Retinal pigment epithelial cell (primary cell): ENCODE data around the gene PERM1.

ENCODE experiments used
- DNase-seq: peaks from one replicate; pipeline ENCODE4 v3.0.0-alpha.2; 2010; ENCODE audit warnings: low read depth
- H3K4me3 ChIP-seq: 2 replicates; pipeline ENCODE4 v1.5.1; 2011; ENCODE audit warnings: mild to moderate bottlenecking, low read length, control low read depth, moderate library complexity
- TF ChIP-seq, protein P1 (sequence below): conservative IDR thresholded peaks from 2 replicates; pipeline ENCODE4 v1.5.1; 2011; ENCODE audit warnings: low read depth, low read length, control low read depth, inconsistent platforms

The PERM1 gene

DNA sequence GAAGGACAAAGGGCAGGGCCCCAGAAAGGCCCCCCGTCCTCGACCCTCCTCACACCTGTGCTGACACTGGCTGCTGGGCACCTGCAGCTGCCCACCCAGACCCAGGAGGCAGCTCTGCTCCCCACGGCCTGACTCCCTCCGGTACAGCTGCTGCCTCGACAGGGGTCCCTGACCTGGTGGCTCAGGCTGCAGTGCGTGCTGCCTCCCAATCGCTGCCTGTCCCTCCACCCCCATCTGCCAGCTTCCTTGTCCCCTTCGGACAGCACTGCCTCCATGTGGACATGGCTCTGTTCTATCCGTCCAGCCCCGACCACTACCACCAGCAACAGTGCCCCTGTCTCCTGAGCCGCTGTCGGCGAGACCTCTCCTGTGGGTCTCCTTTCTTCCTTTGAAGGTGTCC is 27.0 kb downstream of the PERM1 start:
- no peak for DNase-seq
- TF ChIP-seq, protein P1, sequence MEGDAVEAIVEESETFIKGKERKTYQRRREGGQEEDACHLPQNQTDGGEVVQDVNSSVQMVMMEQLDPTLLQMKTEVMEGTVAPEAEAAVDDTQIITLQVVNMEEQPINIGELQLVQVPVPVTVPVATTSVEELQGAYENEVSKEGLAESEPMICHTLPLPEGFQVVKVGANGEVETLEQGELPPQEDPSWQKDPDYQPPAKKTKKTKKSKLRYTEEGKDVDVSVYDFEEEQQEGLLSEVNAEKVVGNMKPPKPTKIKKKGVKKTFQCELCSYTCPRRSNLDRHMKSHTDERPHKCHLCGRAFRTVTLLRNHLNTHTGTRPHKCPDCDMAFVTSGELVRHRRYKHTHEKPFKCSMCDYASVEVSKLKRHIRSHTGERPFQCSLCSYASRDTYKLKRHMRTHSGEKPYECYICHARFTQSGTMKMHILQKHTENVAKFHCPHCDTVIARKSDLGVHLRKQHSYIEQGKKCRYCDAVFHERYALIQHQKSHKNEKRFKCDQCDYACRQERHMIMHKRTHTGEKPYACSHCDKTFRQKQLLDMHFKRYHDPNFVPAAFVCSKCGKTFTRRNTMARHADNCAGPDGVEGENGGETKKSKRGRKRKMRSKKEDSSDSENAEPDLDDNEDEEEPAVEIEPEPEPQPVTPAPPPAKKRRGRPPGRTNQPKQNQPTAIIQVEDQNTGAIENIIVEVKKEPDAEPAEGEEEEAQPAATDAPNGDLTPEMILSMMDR = no peak
- H3K4me3 ChIP-seq = no peak overlapping the region

DNA sequence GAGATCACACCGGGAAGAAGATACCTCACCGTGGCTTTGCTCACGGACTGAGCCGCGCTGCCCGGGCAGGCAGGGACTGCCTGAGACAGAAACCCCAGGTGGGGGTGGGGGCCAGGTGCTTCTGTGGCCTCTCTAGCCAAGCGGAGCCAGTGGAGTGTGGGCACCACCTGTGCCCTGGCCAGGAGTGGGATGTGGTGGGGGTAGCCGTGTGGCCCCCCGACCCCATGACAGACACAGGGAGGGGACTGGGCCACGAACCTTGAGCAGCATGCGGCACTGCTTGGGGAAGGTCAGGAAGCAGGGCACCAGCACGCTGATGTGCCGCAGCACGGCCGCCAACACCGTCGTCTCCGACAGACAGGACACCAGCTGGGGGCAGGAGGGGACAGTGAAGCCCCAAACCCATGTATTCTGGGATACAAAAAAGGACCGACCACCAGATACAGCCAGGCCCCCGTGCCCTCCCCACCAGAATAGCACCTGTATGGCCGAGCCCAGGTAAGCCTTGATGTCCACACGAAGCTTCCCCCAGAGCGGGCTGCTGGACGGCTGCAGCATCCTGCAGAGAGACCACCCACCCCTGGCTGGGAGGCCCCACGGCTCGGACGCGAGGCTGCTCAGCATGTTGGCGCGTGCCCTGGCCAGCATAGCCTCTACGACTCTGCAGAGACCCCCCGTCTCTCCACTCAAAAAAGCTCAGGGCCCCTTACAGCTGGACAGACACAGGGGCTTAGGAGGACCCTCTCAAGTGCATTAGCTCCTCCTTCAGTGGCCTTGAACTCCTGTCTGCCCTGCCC is 28.2 kb downstream of the PERM1 start:
- no peak for DNase-seq
- TF ChIP-seq, protein P1 = no peak
- no peak overlapping the region for H3K4me3 ChIP-seq

DNA sequence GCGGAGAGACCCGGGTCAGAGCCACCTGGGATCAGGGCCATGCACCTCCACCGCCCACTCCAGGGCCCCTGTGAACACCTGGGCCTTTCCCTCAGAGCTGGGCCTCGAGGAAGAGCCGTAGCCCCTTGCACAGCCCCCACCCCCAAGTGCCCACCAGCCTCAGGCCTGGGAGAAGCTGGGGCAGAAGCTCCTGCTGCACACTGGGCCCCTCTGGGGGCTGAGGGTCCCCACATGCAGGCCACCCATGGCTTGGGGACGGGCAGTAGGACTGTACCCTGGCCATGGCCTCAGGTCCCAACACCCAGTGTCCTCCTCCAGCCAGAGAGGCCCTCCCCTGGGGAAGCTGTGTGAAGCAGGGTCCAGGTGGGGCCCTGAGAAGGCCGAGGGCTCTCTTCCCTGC is 29.3 kb downstream of the PERM1 start:
- TF ChIP-seq, protein P1 = no peak
- H3K4me3 ChIP-seq = no peak overlapping the region
- no peak for DNase-seq

GRCh38 chr1:952201-952600 is 29.7 kb downstream of the PERM1 start:
- no peak overlapping the region for H3K4me3 ChIP-seq
- TF ChIP-seq, protein P1 = no peak
- no peak for DNase-seq

DNA sequence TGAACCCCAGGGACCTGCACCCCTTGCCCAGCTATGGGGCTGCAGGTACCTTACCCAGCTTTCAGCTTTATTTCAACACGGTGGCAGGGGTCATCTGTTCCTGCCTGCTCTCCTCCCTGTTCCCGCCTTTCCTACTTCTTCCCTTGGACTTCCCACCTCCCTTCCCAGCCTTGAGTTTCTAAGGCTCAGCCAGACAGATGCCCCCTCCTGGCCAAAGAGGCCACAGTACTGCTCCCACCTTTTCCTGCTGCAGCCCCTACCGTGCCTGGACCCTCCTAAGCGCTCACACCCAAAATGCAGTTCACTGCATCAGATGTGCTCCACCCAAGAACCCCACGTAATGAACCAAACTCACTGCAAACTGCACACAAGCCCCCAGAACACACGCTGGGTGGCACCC is 30.5 kb downstream of the PERM1 start:
- H3K4me3 ChIP-seq = no peak overlapping the region
- TF ChIP-seq, protein P1 = peak; percentile 64
- no peak for DNase-seq

DNA sequence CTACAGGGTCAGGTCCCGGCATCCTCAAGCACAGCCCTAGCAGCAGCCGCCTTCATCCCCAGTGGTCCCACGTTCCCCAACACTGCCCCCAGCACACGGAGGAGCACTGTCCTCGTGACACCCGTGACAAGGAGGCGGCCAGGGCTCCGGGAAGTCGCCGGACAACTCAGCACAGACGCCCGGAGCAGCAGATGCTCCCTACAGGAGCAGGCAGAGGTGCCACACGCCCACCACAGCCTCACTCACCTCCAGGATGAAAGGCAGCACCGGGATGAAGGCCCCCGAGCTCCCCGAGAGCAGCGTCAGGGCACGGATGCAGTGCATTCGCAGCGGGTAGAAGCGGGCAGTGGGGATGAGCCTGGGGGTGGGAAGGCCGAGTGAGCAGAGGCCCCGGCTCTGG is 31.0 kb downstream of the PERM1 start:
- DNase-seq = no peak

DNA sequence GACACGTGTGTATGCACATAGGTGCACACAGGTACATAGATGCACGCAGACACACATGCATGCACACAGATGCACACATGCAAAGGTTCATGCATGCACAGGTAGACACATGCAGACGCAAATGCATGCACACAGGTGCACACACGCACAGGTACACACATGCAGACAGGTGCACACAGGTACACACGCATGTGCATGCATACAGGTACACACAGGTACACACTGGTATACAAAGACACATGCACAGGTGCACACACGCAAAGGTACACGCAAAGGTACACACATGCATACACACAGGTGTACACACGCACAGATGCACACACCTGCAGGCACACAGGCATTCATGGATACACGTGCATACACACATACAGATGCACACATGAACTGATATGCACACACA is 31.6 kb downstream of the PERM1 start:
- TF ChIP-seq, protein P1 = no peak
- no peak overlapping the region for H3K4me3 ChIP-seq
- DNase-seq = no peak

More for the DNA sequence above, 31.0 kb downstream of the PERM1 start:
- H3K4me3 ChIP-seq = no peak overlapping the region
- TF ChIP-seq, protein P1 = no peak
